ENCODE measurements around the gene BTNL8. TPM values are rescaled to one million over a fixed set of nuclear protein-coding genes. Genes with fewer than 3 reads are reported as not detected.

BTNL8 gene
- total RNA-seq, 1 experiment from 2014 or later = 0.85 TPM

DNA sequence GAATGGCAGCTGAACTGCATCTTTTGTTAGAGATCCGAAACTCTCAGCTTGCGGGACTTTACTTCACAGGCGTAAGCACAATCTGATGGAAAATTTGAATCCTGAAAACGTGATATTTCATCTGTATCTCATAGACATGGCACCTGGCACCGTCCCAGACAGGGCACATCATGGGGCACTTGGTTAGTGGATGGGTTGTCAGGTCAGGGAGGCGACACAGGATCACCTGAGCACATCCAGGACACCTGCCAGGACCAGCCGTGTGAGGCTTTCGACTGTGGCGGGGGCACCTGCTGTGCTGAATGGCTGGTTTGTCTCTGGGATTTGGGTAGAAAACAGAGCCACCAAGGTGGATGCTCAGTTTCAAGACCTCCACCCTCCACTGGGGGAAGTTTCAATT is 26.5 kb upstream of the BTNL8 start:
- H3K36me3 Mint-ChIP-seq = no peaks in the 10 kb centered on the region
- H3K27me3 Mint-ChIP-seq (ENCODE audit: low read depth) = peaks cover 4% of the 10 kb centered on the region; the same call in 1 of the 2 replicates
- TF ChIP-seq ETV6 (CRISPR knock-in tag; IDR thresholded peaks at IDR 0.05) = no peak
- TF ChIP-seq FOXK1 (CRISPR knock-in tag; IDR thresholded peaks at IDR 0.05) = no peak
- TF ChIP-seq RORB (CRISPR knock-in tag; IDR thresholded peaks at IDR 0.05) = no peak
- no peak for TF ChIP-seq RELA (CRISPR knock-in tag; IDR thresholded peaks at IDR 0.05; ENCODE audit: borderline replicate concordance)
- TF ChIP-seq, protein P1, sequence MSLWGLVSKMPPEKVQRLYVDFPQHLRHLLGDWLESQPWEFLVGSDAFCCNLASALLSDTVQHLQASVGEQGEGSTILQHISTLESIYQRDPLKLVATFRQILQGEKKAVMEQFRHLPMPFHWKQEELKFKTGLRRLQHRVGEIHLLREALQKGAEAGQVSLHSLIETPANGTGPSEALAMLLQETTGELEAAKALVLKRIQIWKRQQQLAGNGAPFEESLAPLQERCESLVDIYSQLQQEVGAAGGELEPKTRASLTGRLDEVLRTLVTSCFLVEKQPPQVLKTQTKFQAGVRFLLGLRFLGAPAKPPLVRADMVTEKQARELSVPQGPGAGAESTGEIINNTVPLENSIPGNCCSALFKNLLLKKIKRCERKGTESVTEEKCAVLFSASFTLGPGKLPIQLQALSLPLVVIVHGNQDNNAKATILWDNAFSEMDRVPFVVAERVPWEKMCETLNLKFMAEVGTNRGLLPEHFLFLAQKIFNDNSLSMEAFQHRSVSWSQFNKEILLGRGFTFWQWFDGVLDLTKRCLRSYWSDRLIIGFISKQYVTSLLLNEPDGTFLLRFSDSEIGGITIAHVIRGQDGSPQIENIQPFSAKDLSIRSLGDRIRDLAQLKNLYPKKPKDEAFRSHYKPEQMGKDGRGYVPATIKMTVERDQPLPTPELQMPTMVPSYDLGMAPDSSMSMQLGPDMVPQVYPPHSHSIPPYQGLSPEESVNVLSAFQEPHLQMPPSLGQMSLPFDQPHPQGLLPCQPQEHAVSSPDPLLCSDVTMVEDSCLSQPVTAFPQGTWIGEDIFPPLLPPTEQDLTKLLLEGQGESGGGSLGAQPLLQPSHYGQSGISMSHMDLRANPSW (CRISPR knock-in tag; conservative IDR thresholded peaks at IDR 0.05; ENCODE audit: low read depth) = no peak
- no peak for TF ChIP-seq TCF7 (CRISPR knock-in tag; IDR thresholded peaks at IDR 0.05; ENCODE audit: low read depth)
- no peak for TF ChIP-seq ZNF317 (CRISPR knock-in tag; IDR thresholded peaks at IDR 0.05; ENCODE audit: borderline replicate concordance, low read depth)
- no peak for TF ChIP-seq NFE2L1 (CRISPR knock-in tag; IDR thresholded peaks at IDR 0.05)
- TF ChIP-seq, protein P2, sequence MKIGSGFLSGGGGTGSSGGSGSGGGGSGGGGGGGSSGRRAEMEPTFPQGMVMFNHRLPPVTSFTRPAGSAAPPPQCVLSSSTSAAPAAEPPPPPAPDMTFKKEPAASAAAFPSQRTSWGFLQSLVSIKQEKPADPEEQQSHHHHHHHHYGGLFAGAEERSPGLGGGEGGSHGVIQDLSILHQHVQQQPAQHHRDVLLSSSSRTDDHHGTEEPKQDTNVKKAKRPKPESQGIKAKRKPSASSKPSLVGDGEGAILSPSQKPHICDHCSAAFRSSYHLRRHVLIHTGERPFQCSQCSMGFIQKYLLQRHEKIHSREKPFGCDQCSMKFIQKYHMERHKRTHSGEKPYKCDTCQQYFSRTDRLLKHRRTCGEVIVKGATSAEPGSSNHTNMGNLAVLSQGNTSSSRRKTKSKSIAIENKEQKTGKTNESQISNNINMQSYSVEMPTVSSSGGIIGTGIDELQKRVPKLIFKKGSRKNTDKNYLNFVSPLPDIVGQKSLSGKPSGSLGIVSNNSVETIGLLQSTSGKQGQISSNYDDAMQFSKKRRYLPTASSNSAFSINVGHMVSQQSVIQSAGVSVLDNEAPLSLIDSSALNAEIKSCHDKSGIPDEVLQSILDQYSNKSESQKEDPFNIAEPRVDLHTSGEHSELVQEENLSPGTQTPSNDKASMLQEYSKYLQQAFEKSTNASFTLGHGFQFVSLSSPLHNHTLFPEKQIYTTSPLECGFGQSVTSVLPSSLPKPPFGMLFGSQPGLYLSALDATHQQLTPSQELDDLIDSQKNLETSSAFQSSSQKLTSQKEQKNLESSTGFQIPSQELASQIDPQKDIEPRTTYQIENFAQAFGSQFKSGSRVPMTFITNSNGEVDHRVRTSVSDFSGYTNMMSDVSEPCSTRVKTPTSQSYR (CRISPR knock-in tag; IDR thresholded peaks at IDR 0.05) = no peak
- TF ChIP-seq, protein P3, sequence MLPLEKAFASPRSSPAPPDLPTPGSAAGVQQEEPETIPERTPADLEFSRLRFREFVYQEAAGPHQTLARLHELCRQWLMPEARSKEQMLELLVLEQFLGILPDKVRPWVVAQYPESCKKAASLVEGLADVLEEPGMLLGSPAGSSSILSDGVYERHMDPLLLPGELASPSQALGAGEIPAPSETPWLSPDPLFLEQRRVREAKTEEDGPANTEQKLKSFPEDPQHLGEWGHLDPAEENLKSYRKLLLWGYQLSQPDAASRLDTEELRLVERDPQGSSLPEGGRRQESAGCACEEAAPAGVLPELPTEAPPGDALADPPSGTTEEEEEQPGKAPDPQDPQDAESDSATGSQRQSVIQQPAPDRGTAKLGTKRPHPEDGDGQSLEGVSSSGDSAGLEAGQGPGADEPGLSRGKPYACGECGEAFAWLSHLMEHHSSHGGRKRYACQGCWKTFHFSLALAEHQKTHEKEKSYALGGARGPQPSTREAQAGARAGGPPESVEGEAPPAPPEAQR (CRISPR knock-in tag; IDR thresholded peaks at IDR 0.05) = no peak
- no peak for TF ChIP-seq CBFB (CRISPR knock-in tag; IDR thresholded peaks at IDR 0.05; ENCODE audit: low read depth)
- no peak for TF ChIP-seq ESRRA (CRISPR knock-in tag; IDR thresholded peaks at IDR 0.05; ENCODE audit: borderline replicate concordance)
- TF ChIP-seq TEAD1 (CRISPR knock-in tag; IDR thresholded peaks at IDR 0.05) = no peak
- TF ChIP-seq ELF4 (CRISPR knock-in tag; IDR thresholded peaks at IDR 0.05; ENCODE audit: low read depth) = no peak
- TF ChIP-seq TEAD4 (CRISPR knock-in tag; IDR thresholded peaks at IDR 0.05) = no peak
- TF ChIP-seq, protein P4, sequence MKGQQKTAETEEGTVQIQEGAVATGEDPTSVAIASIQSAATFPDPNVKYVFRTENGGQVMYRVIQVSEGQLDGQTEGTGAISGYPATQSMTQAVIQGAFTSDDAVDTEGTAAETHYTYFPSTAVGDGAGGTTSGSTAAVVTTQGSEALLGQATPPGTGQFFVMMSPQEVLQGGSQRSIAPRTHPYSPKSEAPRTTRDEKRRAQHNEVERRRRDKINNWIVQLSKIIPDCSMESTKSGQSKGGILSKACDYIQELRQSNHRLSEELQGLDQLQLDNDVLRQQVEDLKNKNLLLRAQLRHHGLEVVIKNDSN (CRISPR knock-in tag; IDR thresholded peaks at IDR 0.05) = no peak
- DNase-seq (ENCODE audit: low spot score) (no peak), ATAC-seq (no peak)
- H3K27ac Mint-ChIP-seq = no peak overlapping the region
- ChIA-PET POLR2A (no interaction called here), CTCF (interaction anchor here (0.9 to 1.1 kb wide), 4 partner anchors 12 to 216 kb away, joined by 3 to 7 read pairs (median 3); partner anchors contain the start of gene ZFP62)
- H3K9me3 Mint-ChIP-seq = no peaks in the 10 kb centered on the region
- no peak overlapping the region for H3K4me3 Mint-ChIP-seq
- H3K4me1 Mint-ChIP-seq = peaks cover 24% of the 10 kb centered on the region

DNA sequence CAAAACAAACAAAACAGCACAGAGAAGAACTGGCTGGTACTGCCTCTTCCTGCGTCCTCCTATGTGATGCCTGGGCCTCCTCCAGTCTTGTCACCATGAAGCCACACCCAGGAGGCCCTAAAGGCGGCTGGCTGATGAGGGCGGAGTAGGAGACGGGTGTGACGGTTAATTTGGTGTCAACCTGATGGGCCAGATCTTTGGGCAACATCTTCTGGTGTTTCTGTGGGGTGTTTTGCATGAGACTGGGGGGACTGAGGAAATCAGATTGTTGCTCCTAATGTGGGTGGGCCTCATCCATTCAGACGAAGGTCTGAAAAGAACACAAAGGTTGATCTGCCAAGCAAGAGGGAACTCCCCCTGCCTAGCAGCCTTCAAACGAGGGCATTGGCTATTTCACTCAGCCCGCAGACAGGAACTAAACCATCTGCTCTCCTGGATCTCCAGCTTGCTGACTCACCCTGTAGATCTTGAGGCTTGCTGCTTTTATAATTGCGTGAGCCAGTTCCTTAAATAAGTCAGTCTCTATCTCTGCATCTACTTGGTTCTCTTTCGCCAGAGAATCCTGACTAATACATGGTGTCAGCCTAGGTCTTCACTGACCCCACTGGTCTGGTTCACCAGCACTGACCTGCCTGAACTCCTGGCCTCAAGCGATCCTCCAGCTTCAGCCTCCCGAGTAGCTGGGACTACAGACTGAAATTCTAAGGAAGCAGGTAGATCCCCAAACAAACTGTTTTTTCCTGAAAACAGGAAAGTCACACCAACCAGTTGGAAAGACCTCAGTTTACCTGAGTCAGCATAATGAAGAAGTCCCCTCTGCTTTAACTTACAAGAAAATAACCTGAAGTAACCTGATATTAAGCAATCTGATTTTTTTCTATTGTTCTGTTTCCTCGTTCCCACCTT is 25.1 kb upstream of the BTNL8 start:
- ChIA-PET POLR2A (no interaction called here), CTCF (no interaction called here)
- no peak for DNase-seq (ENCODE audit: low spot score)
- Mint-ChIP-seq H3K36me3 (no peaks in the 10 kb centered on the region), H3K27ac (no peak overlapping the region), H3K27me3 (ENCODE audit: low read depth) (peaks cover 4% of the 10 kb centered on the region; the same call in 1 of the 2 replicates), H3K9me3 (no peaks in the 10 kb centered on the region), H3K4me3 (no peak overlapping the region), H3K4me1 (peaks cover 15% of the 10 kb centered on the region)
- ATAC-seq = no peak
- TF ChIP-seq TP53 (CRISPR knock-in tag; IDR thresholded peaks at IDR 0.05) (no peak), NFE2L1 (CRISPR knock-in tag; IDR thresholded peaks at IDR 0.05) (no peak), SMAD4 (CRISPR knock-in tag; IDR thresholded peaks at IDR 0.05) (no peak)
- TF ChIP-seq, protein P5, sequence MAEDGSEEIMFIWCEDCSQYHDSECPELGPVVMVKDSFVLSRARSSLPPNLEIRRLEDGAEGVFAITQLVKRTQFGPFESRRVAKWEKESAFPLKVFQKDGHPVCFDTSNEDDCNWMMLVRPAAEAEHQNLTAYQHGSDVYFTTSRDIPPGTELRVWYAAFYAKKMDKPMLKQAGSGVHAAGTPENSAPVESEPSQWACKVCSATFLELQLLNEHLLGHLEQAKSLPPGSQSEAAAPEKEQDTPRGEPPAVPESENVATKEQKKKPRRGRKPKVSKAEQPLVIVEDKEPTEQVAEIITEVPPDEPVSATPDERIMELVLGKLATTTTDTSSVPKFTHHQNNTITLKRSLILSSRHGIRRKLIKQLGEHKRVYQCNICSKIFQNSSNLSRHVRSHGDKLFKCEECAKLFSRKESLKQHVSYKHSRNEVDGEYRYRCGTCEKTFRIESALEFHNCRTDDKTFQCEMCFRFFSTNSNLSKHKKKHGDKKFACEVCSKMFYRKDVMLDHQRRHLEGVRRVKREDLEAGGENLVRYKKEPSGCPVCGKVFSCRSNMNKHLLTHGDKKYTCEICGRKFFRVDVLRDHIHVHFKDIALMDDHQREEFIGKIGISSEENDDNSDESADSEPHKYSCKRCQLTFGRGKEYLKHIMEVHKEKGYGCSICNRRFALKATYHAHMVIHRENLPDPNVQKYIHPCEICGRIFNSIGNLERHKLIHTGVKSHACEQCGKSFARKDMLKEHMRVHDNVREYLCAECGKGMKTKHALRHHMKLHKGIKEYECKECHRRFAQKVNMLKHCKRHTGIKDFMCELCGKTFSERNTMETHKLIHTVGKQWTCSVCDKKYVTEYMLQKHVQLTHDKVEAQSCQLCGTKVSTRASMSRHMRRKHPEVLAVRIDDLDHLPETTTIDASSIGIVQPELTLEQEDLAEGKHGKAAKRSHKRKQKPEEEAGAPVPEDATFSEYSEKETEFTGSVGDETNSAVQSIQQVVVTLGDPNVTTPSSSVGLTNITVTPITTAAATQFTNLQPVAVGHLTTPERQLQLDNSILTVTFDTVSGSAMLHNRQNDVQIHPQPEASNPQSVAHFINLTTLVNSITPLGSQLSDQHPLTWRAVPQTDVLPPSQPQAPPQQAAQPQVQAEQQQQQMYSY (CRISPR knock-in tag; IDR thresholded peaks at IDR 0.05) = no peak
- TF ChIP-seq, protein P2 (CRISPR knock-in tag; IDR thresholded peaks at IDR 0.05) = no peak
